Right cardiac atrium (tissue), 5 donors: ENCODE data around the gene NOP16. TPM values are rescaled to one million over a fixed set of nuclear protein-coding genes. Genes with fewer than 3 reads are reported as not detected.

ENCODE experiments used
- microRNA-seq, 2 donors: library from miRNA; unstranded; fragments of <30 nt; microRNA quantifications; one replicate each; pipeline ENCODE4 v1.2.0, GENCODE V29; 2020 to 2021
- polyA plus RNA-seq: library from polyadenylated mRNA; stranded (reverse); fragments of 200-250 nt; gene quantifications from one replicate; pipeline ENCODE4 v1.2.3, GENCODE V29; 2013
- total RNA-seq, 4 donors: library from RNA; stranded (reverse); fragmentation: NEBNext Ultra II Directional; extraction: Animal tissue kit (Norgen Biotek cat#: 25700); gene quantifications; one replicate each; pipeline ENCODE4 v1.2.1, GENCODE V29; 2021
- donor health status: healthy with polysubstance abuse.
- donor health status: DM: no; HTN: yes; CAD: no.
- donor health status: DM: no; HTN: no; CAD: no.
- donor health status: DM: no; HTN: yes; CAD: no; lungs with severe emphysema.
- donor health status: DM: yes; HTN: yes; CAD: no.

Gene NOP16
- total and polyA plus RNA-seq, 5 donors, result 16.6 to 28.8 (median 18.1) TPM

Small RNA genes lying within 50 kb of the gene (microRNA-seq; reads per million reads assigned to microRNA genes)
- gene MIR1271, result 6.7 to 7.5 reads per million in 2 donors

Other genes with a start within 250 kb of the NOP16 start
- 1 to 10 TPM; 8.1 to 9.7 (median 9.0) TPM for gene SIMC1, start 150.2 kb downstream of the NOP16 start, total RNA-seq
- 4.0 TPM for gene SIMC1, start 150.2 kb downstream of the NOP16 start, polyA plus RNA-seq
- gene KIAA1191, start 26.8 kb downstream of the NOP16 start, total RNA-seq, result 10 to 100 TPM; 92.6 to 99.7 (median 97.9) TPM
- 70.5 TPM for gene KIAA1191, start 26.8 kb downstream of the NOP16 start, polyA plus RNA-seq
- gene ARL10, start 23.1 kb downstream of the NOP16 start, total RNA-seq, result 1 to 10 TPM; 5.1 to 9.7 (median 8.5) TPM
- gene ARL10, start 23.1 kb downstream of the NOP16 start, polyA plus RNA-seq, result 5.6 TPM
- gene HIGD2A, start 153 bp upstream of the NOP16 start, total RNA-seq, result 100 to 1,000 TPM; 164 to 215 (median 180) TPM
- gene HIGD2A, start 153 bp upstream of the NOP16 start, polyA plus RNA-seq, result 349 TPM
- gene CLTB, start 27.9 kb upstream of the NOP16 start, total RNA-seq, result 100 to 1,000 TPM; 209 to 219 (median 212) TPM
- gene CLTB, start 27.9 kb upstream of the NOP16 start, polyA plus RNA-seq, result 329 TPM
- 10 to 100 TPM; 17.6 to 25.2 (median 18.8) TPM for gene FAF2, start 59.8 kb upstream of the NOP16 start, total RNA-seq
- gene FAF2, start 59.8 kb upstream of the NOP16 start, polyA plus RNA-seq, result 9.7 TPM
- gene RNF44, start 148.8 kb upstream of the NOP16 start, total RNA-seq, result 10 to 100 TPM; 19.6 to 31.7 (median 26.4) TPM
- gene RNF44, start 148.8 kb upstream of the NOP16 start, polyA plus RNA-seq, result 16.5 TPM
- gene CDHR2, start 160.7 kb upstream of the NOP16 start, total RNA-seq, result under 1 TPM in 3 of 4 donors, not detected in 1; 0.40 to 0.92 (median 0.47) TPM
- gene CDHR2, start 160.7 kb upstream of the NOP16 start, polyA plus RNA-seq, result not detected
- under 1 TPM; 0.34 to 0.62 (median 0.46) TPM for gene GPRIN1, start 221.6 kb upstream of the NOP16 start, total RNA-seq
- 0.23 TPM for gene GPRIN1, start 221.6 kb upstream of the NOP16 start, polyA plus RNA-seq
- 1 to 10 TPM in 1 of 4 donors, under 1 TPM in 2, not detected in 1; 0.74 to 3.2 (median 0.88) TPM for gene SNCB, start 241.9 kb upstream of the NOP16 start, total RNA-seq
- 2.3 TPM for gene SNCB, start 241.9 kb upstream of the NOP16 start, polyA plus RNA-seq
- not detected for gene EIF4E1B, start 242.1 kb upstream of the NOP16 start, total RNA-seq
- not detected for gene EIF4E1B, start 242.1 kb upstream of the NOP16 start, polyA plus RNA-seq